Left lung (tissue), 10 donors: ENCODE measurements around the gene SEC24B. TPM values are rescaled to one million over a fixed set of nuclear protein-coding genes. Genes with fewer than 3 reads are reported as not detected.
A peak's percentile ranks its signal among the peaks of the same experiment; 100 is the strongest.

Experiments
- ATAC-seq: fragments of 200-7000 bp; cut with Tn5 transposase; one replicate; pipeline ENCODE4 v1.9.1; 2020; ENCODE audit warnings: moderate library complexity
- DNase-seq, 4 donors: peaks; one replicate each; pipeline ENCODE4 v3.0.0-alpha.2; 2013 to 2020
- H3K27ac ChIP-seq, 2 donors: fragments of 200-600 bp; sonication (generic) in 1 of 2; one replicate each; pipeline versions ENCODE4 v1.5.0 to v1.8.0; 2020 to 2021
- H3K27me3 ChIP-seq, 2 donors: fragments of 200-600 bp; sonication (generic) in 1 of 2; one replicate each; pipeline versions ENCODE4 v1.5.0 to v1.8.0; 2020 to 2021
- H3K36me3 ChIP-seq, 2 donors: fragments of 200-600 bp; sonication (generic) in 1 of 2; one replicate each; pipeline versions ENCODE4 v1.5.0 to v1.8.0; 2020 to 2021
- H3K4me1 ChIP-seq, 2 donors: fragments of 200-600 bp; one replicate each; pipeline ENCODE4 v1.8.0; 2021
- H3K4me3 ChIP-seq, 2 donors: fragments of 200-600 bp; sonication (generic) in 1 of 2; one replicate each; pipeline versions ENCODE4 v1.5.0 to v1.8.0; 2020 to 2021; ENCODE audit warnings: mild to moderate bottlenecking in 1 of 2
- H3K9me3 ChIP-seq, 2 donors: fragments of 200-600 bp; sonication (generic) in 1 of 2; one replicate each; pipeline versions ENCODE4 v1.5.0 to v1.8.0; 2020 to 2021
- CTCF ChIP-seq, 2 donors: fragments of 200-600 bp; sonication (generic) in 1 of 2; IDR thresholded peaks; one replicate each; pipeline versions ENCODE4 v1.5.0 to v1.8.0; 2021; ENCODE audit warnings: antibody characterized with exemption in 2 of 2
- intact Hi-C, 2 donors: fragments of 100-400 bp; cut with DNase I; formaldehyde crosslinking; loops; one replicate each; pipeline versions ENCODE4 v1.11.2 to v1.14.2; 2022
- polyA plus RNA-seq, 6 donors: library from polyadenylated mRNA; unstranded; fragments of 120-200 nt; gene quantifications; one replicate each; pipeline ENCODE4 v1.2.1, GENCODE V29; 2013; ENCODE audit not compliant: insufficient read length in 6 of 6
- total RNA-seq, 2 donors: library from RNA; stranded (reverse); fragmentation: NEBNext Ultra II Directional; extraction: Animal tissue kit (Norgen Biotek cat#: 25700); gene quantifications; one replicate each; pipeline ENCODE4 v1.2.1, GENCODE V29; 2021
- donor health status: DM: no; HTN: yes; CAD: no.
- donor health status: DM: no; HTN: no; CAD: no.

The SEC24B gene
- total and polyA plus RNA-seq, 8 donors, result 27.0 to 42.8 (median 37.2) TPM

- Histone ChIP-seq H3K9me3 (no peaks in the 10 kb centered on the region), H3K4me1 (no peaks in the 10 kb centered on the region), H3K27ac (no peak overlapping the region), H3K36me3 (no peaks in the 10 kb centered on the region), H3K27me3 (no peaks in the 10 kb centered on the region), H3K4me3 (no peak overlapping the region)
- DNase-seq (no peak), ATAC-seq (no peak)
- TF ChIP-seq CTCF (IDR thresholded peaks at IDR 0.05), result no peak
- intact Hi-C loops, result no loop called here
Observed at GRCh38 chr4:109408711-109409110, 24.9 kb upstream of the SEC24B start.

GRCh38 chr4:109410226-109410625 lies 23.4 kb upstream of the SEC24B start:
- H3K36me3 ChIP-seq, result no peaks in the 10 kb centered on the region
- no peak for TF ChIP-seq CTCF (IDR thresholded peaks at IDR 0.05)
- no peak for DNase-seq
- no peak overlapping the region for H3K27ac ChIP-seq
- intact Hi-C loops, result no loop called here
- no peak for ATAC-seq
- no peak overlapping the region for H3K4me3 ChIP-seq
- H3K4me1 ChIP-seq, result no peaks in the 10 kb centered on the region
- no peaks in the 10 kb centered on the region for H3K9me3 ChIP-seq
- H3K27me3 ChIP-seq, result no peaks in the 10 kb centered on the region

GRCh38 chr4:109410776-109411175 lies 22.8 kb upstream of the SEC24B start:
- Histone ChIP-seq H3K36me3 (no peaks in the 10 kb centered on the region), H3K4me3 (no peak overlapping the region), H3K27ac (no peak overlapping the region), H3K27me3 (no peaks in the 10 kb centered on the region), H3K4me1 (no peaks in the 10 kb centered on the region), H3K9me3 (no peaks in the 10 kb centered on the region)
- DNase-seq (no peak), ATAC-seq (no peak)
- TF ChIP-seq CTCF (IDR thresholded peaks at IDR 0.05), result no peak
- intact Hi-C loops, result no loop called here

GRCh38 chr4:109411964-109412363 lies 21.7 kb upstream of the SEC24B start:
- Histone ChIP-seq H3K27me3 (no peaks in the 10 kb centered on the region), H3K27ac (no peak overlapping the region), H3K4me3 (no peak overlapping the region), H3K9me3 (no peaks in the 10 kb centered on the region), H3K4me1 (no peaks in the 10 kb centered on the region), H3K36me3 (no peaks in the 10 kb centered on the region)
- intact Hi-C loops, result no loop called here
- DNase-seq (peak in 1 of 4 donors; percentile 32), ATAC-seq (no peak)
- TF ChIP-seq CTCF (IDR thresholded peaks at IDR 0.05), result no peak

GRCh38 chr4:109412776-109413175 lies 20.8 kb upstream of the SEC24B start:
- no peak overlapping the region for H3K27ac ChIP-seq
- intact Hi-C loops, result no loop called here
- no peaks in the 10 kb centered on the region for H3K4me1 ChIP-seq
- no peak for TF ChIP-seq CTCF (IDR thresholded peaks at IDR 0.05)
- H3K27me3 ChIP-seq, result no peaks in the 10 kb centered on the region
- DNase-seq, result no peak
- ATAC-seq, result peak; percentile 34
- H3K36me3 ChIP-seq, result no peaks in the 10 kb centered on the region
- H3K9me3 ChIP-seq, result no peaks in the 10 kb centered on the region
- H3K4me3 ChIP-seq, result no peak overlapping the region
